Heart left ventricle (tissue), 16 donors: ENCODE data around the gene PRODH2. TPM values are rescaled to one million over a fixed set of nuclear protein-coding genes. Genes with fewer than 3 reads are reported as not detected.

Experiments used
- ATAC-seq, 4 donors: fragments of 200-7000 bp; cut with Tn5 transposase; one replicate each; pipeline ENCODE4 v1.9.1; 2020 to 2022; ENCODE audit warnings: moderate library complexity in 4 of 4, mild to moderate bottlenecking in 3 of 4, moderate number of reproducible peaks in 1 of 4
- DNase-seq, 5 donors: peaks; one replicate each; pipeline ENCODE4 v3.0.0-alpha.2; 2020
- H3K27ac ChIP-seq, 12 donors: fragments of 200-600 bp; sonication (generic) in 4 of 12; one replicate each; pipeline versions ENCODE4 v1.5.0 to v1.8.0; 2016 to 2022; ENCODE audit warnings: mild to moderate bottlenecking in 2 of 12
- H3K27me3 ChIP-seq, 9 donors: fragments of 200-600 bp; sonication (generic) in 2 of 9; one replicate each; pipeline versions ENCODE4 v1.5.1 to v1.8.0; 2016 to 2022; ENCODE audit warnings: mild to moderate bottlenecking in 3 of 9
- H3K36me3 ChIP-seq, 9 donors: fragments of 200-600 bp; sonication (generic) in 2 of 9; one replicate each; pipeline versions ENCODE4 v1.5.0 to v1.8.0; 2018 to 2022; ENCODE audit warnings: mild to moderate bottlenecking in 2 of 9
- H3K4me1 ChIP-seq, 12 donors: fragments of 200-600 bp; sonication (generic) in 4 of 12; one replicate each; pipeline versions ENCODE4 v1.5.0 to v1.8.0; 2016 to 2022; ENCODE audit warnings: mild to moderate bottlenecking in 3 of 12
- H3K4me3 ChIP-seq, 12 donors: fragments of 200-600 bp; sonication (generic) in 4 of 12; one replicate each; pipeline versions ENCODE4 v1.5.0 to v1.8.0; 2017 to 2022; ENCODE audit warnings: mild to moderate bottlenecking in 9 of 12, moderate library complexity in 4 of 12
- H3K9me3 ChIP-seq, 12 donors: fragments of 200-600 bp; sonication (generic) in 4 of 12; one replicate each; pipeline versions ENCODE4 v1.5.0 to v1.8.0; 2016 to 2022; ENCODE audit warnings: mild to moderate bottlenecking in 1 of 12
- CTCF ChIP-seq, 12 donors: fragments of 200-600 bp; sonication (generic) in 4 of 12; IDR thresholded peaks; one replicate each; pipeline versions ENCODE4 v1.5.0 to v1.8.0; 2018 to 2022; ENCODE audit warnings: antibody characterized with exemption in 12 of 12, mild to moderate bottlenecking in 5 of 12
- POLR2A ChIP-seq, 2 donors: fragments of 450-650 bp; IDR thresholded peaks; one replicate each; pipeline ENCODE4 v1.6.1; 2017; ENCODE audit warnings: antibody characterized with exemption in 2 of 2, mild to moderate bottlenecking in 2 of 2, moderate library complexity in 2 of 2
- WGBS, 4 donors: extraction: QIAGEN DNeasy Blood & Tissue Kit in 2 of 4; methylation state at CpG; one replicate each; pipeline versions ENCODE4 v1.1.5 to v1.1.7; 2013 to 2018; 5-methylcytosine and 5-hydroxymethylcytosine counted together
- intact Hi-C, 10 donors: fragments of 100-400 bp; cut with DNase I; formaldehyde crosslinking; loops; one replicate each; pipeline versions ENCODE4 v1.11.1 to v1.14.2; 2022
- polyA plus RNA-seq, 2 donors: library from polyadenylated mRNA; stranded (reverse); fragments of 200-250 nt; gene quantifications; one replicate each; pipeline ENCODE4 v1.2.3, GENCODE V29; 2013
- total RNA-seq, 9 donors: library from RNA; depleted of rRNA in 2 of 9; stranded (reverse); fragments of >200 nt in 2 of 9; fragmentation: NEBNext Ultra II Directional in 3 of 9; extraction: Animal tissue kit (Norgen Biotek cat#: 25700) in 3 of 9; gene quantifications; one replicate each; pipeline versions ENCODE4 v1.1.0 to v1.2.4, GENCODE V29; 2016 to 2023
- donor health status: ischemic (EF 13 %, LVEDD 7.1; RV severe dilation, severe dysfunction).
- donor health status: healthy with polysubstance abuse.
- donor health status: DM: no; HTN: yes; CAD: no.
- donor health status: DM: no; HTN: no; CAD: no.
- donor health status: ischemic (EF 25% LVEDD 6.9; RV normal size, moderate dysfunction).
- donor health status: ischemic (EF 25% LVEDD 5.7; RV mildly dilated, moderate dysfunction).
- donor health status: healthy.
- donor health status: DM: yes; HTN: yes; CAD: no.
- donor health status: ischemic (EF 35%, LVEDD 5.7; RV mildly dilated, moderate dysfunction).
- donor health status: nonischemic (EF 11% LVEDD 7.7; RV severe dilation, severe dysfunction).
- donor health status: DM: yes; HTN: yes; CAD: no.
- donor health status: PGD.
- donor health status: ischemic (EF 29% LVEDD 5.4; RV normal size, mild dysfunction).
- donor health status: nonischemic (EF 23%, LVEDD 6.1; RV moderate dilation, normal function).

PRODH2 gene
- total and polyA plus RNA-seq, 11 donors, result not detected

GRCh38 chr19:35847911-35848310 is 35.3 kb upstream of the PRODH2 start:
- no peak for TF ChIP-seq CTCF (IDR thresholded peaks at IDR 0.05)
- no peak for TF ChIP-seq POLR2A (IDR thresholded peaks at IDR 0.05)
- intact Hi-C loops, result no loop called here
- DNase-seq, result no peak
- Histone ChIP-seq H3K4me3 (no peak overlapping the region), H3K27me3 (peaks cover 35 to 97% (median 79%) of the 10 kb centered on the region in 9 donors), H3K27ac (no peak overlapping the region), H3K4me1 (peaks cover 0 to 21% (median 7%) of the 10 kb centered on the region in 12 donors), H3K36me3 (no peaks in the 10 kb centered on the region), H3K9me3 (no peaks in the 10 kb centered on the region)
- 75 to 92% (median 87%) methylated on average over 8 of the region's 8 CpGs for WGBS, 4 donors
- ATAC-seq, result no peak

- DNase-seq (no peak), ATAC-seq (no peak)
- no peaks in the 10 kb centered on the region for H3K9me3 ChIP-seq
- H3K27me3 ChIP-seq, result peaks cover 33 to 92% (median 75%) of the 10 kb centered on the region in 9 donors
- H3K4me1 ChIP-seq, result peaks cover 0 to 21% (median 7%) of the 10 kb centered on the region in 12 donors
- WGBS, 4 donors, result 3 to 7% (median 4%) methylated on average over 4 to 26 of the region's 26 CpGs
- no peak overlapping the region for H3K27ac ChIP-seq
- H3K36me3 ChIP-seq, result no peaks in the 10 kb centered on the region
- no peak for TF ChIP-seq CTCF (IDR thresholded peaks at IDR 0.05)
- no peak for TF ChIP-seq POLR2A (IDR thresholded peaks at IDR 0.05)
- intact Hi-C loops, result no loop called here
- peak overlapping the region in 3 of 12 donors; percentile 25 to 34 (median 34) for H3K4me3 ChIP-seq
Observed at GRCh38 chr19:35846038-35846668, 33.5 kb upstream of the PRODH2 start.

- no peak for TF ChIP-seq CTCF (IDR thresholded peaks at IDR 0.05)
- no peak for TF ChIP-seq POLR2A (IDR thresholded peaks at IDR 0.05)
- Histone ChIP-seq H3K27me3 (peaks cover 30 to 85% (median 67%) of the 10 kb centered on the region in 9 donors), H3K9me3 (no peaks in the 10 kb centered on the region), H3K27ac (no peak overlapping the region), H3K4me3 (peak overlapping the region in 10 of 12 donors; percentile 2 to 34 (median 22)), H3K36me3 (no peaks in the 10 kb centered on the region), H3K4me1 (peaks cover 0 to 21% (median 7%) of the 10 kb centered on the region in 12 donors)
- ATAC-seq (peak in 3 of 4 donors; percentile 22 to 53 (median 46)), DNase-seq (no peak)
- 3 to 6% (median 5%) methylated on average over 39 to 63 of the region's 63 CpGs for WGBS, 4 donors
- intact Hi-C loops, result no loop called here
Observed at GRCh38 chr19:35845215-35846037, 32.8 kb upstream of the PRODH2 start.
